Brain microvascular endothelial cell (primary cell): ENCODE measurements around the gene GJD3.

Experiments
- DNase-seq: peaks from one replicate; pipeline ENCODE4 v3.0.0-alpha.2; 2020
- H3K27ac ChIP-seq: fragments of 250-450 bp; sonication (Bioruptor Pico); 2 replicates; pipeline ENCODE4 v1.5.1; 2020; ENCODE audit warnings: mild to moderate bottlenecking, moderate library complexity
- H3K27me3 ChIP-seq: fragments of 250-450 bp; sonication (Bioruptor Pico); replicated peaks from 2 replicates; pipeline ENCODE4 v1.5.1; 2020; ENCODE audit warnings: mild to moderate bottlenecking
- H3K36me3 ChIP-seq: fragments of 250-450 bp; sonication (Bioruptor Pico); replicated peaks from 2 replicates; pipeline ENCODE4 v1.5.1; 2020; ENCODE audit warnings: mild to moderate bottlenecking
- H3K4me3 ChIP-seq: 2 replicates; pipeline ENCODE4 v1.5.1; 2011; ENCODE audit warnings: low read depth, mild to moderate bottlenecking, control low read depth, low read length, moderate library complexity
- in situ Hi-C: cut with HindIII; loops from 2 replicates; pipeline ENCODE4 v1.10.0; 2017; ENCODE audit warnings: low sequenced_read_pairs, low pct_ligation_motif_present
- TF ChIP-seq, protein P1 (sequence below): IDR thresholded peaks from 2 replicates; pipeline ENCODE4 v1.5.1; 2011; ENCODE audit warnings: low read depth, mild to moderate bottlenecking, moderate library complexity, low read length, control low read depth, inconsistent platforms; ENCODE audit errors: missing control alignments

GJD3 gene

DNA sequence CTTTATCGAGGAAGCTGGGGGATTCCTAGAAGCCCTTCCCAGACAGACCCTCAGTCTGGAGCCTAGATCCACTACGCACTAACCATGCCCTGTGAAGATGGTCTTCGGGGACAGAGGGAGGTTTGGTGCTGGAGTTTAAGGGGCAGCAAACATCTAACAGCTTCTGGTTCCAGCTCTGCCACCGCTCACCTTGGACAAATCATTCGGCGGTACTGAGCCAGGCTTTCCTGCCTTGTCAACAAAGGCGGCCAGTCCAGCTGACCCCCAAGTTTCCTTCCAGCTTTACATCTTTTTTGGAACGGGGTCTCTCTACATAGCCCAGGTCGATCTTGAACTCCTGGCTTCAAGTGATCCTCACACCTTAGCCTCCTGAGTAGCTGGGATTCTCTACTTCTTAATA lies 369 bp upstream of the GJD3 start:
- Histone ChIP-seq H3K27ac (no peak overlapping the region), H3K36me3 (no peaks in the 10 kb centered on the region), H3K4me3 (no peak overlapping the region), H3K27me3 (no peaks in the 10 kb centered on the region)
- DNase-seq: no peak
- TF ChIP-seq, protein P1, sequence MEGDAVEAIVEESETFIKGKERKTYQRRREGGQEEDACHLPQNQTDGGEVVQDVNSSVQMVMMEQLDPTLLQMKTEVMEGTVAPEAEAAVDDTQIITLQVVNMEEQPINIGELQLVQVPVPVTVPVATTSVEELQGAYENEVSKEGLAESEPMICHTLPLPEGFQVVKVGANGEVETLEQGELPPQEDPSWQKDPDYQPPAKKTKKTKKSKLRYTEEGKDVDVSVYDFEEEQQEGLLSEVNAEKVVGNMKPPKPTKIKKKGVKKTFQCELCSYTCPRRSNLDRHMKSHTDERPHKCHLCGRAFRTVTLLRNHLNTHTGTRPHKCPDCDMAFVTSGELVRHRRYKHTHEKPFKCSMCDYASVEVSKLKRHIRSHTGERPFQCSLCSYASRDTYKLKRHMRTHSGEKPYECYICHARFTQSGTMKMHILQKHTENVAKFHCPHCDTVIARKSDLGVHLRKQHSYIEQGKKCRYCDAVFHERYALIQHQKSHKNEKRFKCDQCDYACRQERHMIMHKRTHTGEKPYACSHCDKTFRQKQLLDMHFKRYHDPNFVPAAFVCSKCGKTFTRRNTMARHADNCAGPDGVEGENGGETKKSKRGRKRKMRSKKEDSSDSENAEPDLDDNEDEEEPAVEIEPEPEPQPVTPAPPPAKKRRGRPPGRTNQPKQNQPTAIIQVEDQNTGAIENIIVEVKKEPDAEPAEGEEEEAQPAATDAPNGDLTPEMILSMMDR: no peak
- in situ Hi-C loops: no loop called here

DNA sequence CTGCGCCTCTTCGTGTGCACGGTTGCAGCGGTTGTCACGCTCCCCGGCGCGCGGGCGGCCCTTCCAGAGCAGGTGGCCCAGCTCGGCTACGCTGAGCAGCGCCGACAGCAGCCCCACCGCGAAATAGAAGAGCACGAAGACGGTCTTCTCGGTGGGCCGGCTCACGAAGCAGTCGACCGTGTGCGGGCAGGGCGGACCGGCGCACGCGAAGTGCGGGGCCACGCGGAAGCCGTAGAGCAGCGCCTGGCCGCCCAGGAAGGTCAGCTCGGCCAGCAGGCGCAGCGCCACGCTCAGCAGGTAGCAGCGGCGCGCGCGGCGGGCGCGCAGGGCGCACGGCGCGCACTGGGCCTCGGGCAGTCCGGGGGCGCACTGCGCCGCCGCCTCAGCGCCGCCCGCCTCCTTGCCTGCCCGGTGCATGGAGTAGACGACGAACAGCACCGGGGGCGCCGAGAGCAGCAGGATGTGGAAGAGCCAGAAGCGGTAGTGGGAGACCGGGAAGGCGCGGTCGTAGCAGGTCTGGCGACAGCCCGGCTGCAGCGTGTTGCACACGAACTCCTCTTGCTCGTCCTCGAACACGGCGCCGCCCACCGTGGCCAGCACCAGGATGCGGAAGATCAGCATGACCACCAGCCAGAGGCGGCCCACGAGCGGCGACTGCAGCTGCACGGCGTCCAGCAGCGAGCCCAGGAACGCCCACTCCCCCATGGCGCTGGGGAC lies 1.3 kb downstream of the GJD3 start:
- no peak overlapping the region for H3K27ac ChIP-seq
- in situ Hi-C loops: no loop called here
- DNase-seq: no peak
- TF ChIP-seq, protein P1: no peak
- no peaks in the 10 kb centered on the region for H3K36me3 ChIP-seq
- no peaks in the 10 kb centered on the region for H3K27me3 ChIP-seq
- peak overlapping the region; percentile 55 for H3K4me3 ChIP-seq

DNA sequence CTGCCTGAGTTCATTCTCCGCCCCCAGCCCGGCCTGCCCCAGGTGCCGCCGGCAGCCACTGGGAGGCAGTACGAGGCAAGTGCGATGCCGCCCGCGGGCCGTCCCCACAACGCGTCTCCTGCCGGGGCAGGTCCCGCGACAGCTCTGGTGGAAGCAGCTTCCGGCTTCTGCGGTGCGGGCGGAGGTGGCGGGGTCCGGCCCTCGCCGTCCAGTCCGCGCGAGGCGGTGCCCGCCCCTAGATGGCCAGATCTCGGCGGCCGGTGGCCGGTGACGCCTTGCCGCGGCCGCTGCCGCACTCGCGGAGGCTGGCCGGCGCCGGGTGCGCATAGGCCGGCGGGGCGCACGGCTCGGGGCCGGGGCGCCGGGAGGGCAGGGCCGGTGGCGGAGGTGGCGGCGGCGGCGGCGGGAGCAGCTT lies 1.8 kb downstream of the GJD3 start:
- peak; percentile 64 for DNase-seq
- H3K4me3 ChIP-seq: peak overlapping the region; percentile 55
- TF ChIP-seq, protein P1: peak; percentile 74
- H3K27me3 ChIP-seq: no peaks in the 10 kb centered on the region
- H3K27ac ChIP-seq: no peak overlapping the region
- no peaks in the 10 kb centered on the region for H3K36me3 ChIP-seq
- in situ Hi-C loops: no loop called here

DNA sequence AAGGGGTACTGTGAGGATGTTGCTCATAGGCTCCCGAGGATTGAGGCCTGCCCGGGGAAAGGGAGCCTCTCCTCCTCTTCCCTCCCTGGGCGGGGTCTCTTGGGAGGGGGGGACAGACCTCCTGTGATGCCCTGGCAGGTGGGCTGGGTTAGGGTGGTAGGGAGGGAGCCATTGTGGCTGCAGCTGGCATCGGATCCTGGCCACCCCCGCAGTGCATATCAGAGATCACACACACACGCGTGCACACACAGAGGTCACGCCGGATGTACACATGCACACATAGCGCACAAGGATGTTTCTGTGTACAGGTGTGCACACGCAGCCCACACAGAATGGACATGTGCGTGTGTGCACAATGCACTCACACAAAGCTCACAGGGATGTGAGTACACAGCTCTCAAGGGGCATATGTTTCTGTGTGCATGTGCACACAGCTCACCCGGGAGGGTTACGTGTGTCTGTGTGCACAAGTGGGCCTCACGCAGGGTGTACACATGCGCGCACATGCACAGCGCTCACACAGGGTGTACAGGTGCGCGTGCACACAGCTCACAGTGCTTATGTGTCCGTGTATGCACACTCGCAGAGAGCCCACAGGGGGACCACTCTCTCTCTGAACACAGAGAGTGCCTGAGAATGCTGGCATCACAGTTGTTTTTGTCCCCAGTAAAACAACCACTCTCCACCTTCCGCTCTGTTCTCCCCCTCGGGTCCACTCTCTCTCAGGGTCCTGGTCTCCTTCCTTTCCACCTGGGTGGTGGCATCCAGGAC lies 2.4 kb downstream of the GJD3 start:
- Histone ChIP-seq H3K27me3 (no peaks in the 10 kb centered on the region), H3K27ac (no peak overlapping the region), H3K4me3 (peak overlapping the region; percentile 55), H3K36me3 (no peaks in the 10 kb centered on the region)
- in situ Hi-C loops: no loop called here
- TF ChIP-seq, protein P1: no peak
- no peak for DNase-seq

DNA sequence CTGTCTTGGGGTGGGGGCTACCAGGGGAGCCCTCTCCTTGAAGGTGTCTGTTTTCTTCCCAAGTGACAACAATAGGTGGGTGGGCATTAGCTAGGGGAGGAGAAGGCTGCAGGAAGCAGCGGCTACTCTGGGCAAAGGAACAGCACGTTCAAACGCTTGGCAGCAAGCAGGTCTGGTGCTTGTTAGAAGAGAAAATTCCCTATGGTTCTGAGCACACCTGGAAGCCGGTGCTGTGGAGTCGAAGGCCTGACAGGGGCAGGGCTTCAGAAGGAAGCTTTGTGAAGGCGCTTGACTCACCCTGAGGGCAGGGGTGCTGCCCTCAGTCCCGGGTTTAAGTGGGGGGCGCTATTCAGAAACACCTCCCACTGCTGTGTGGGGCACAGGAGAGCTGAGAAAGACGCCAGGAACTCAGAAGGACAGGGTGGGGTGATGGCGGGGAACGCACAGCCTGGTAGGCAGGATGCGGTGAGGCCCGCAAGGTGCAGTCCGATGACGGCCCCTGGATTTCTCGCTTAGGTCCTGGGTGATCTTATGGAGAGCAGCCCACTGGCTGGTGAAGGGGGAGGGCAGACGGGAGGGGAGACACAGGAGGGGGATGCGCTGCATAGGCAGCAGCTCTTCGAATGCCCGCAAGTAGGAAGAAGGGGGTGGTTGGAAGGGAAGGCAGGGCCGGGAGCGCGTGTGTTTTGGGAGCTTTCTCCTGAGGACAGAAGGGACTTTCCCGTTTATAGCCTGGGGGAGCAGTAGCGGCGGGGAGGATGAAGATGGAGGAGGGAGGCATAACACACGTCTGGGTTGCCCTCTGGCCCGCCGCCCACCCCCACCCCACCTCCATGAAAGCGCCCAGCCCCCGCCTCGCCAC lies 3.2 kb downstream of the GJD3 start:
- Histone ChIP-seq H3K36me3 (peaks cover 2% of the 10 kb centered on the region), H3K27me3 (no peaks in the 10 kb centered on the region), H3K27ac (no peak overlapping the region), H3K4me3 (no peak overlapping the region)
- TF ChIP-seq, protein P1: no peak
- in situ Hi-C loops: no loop called here
- DNase-seq: no peak
